Adrenal gland (tissue), 12 donors: Measurements from ENCODE around the gene CCDC57. TPM values are rescaled to one million over a fixed set of nuclear protein-coding genes. Genes with fewer than 3 reads are reported as not detected.
A peak's percentile ranks its signal among the peaks of the same experiment; 100 is the strongest.

Experiments used
- DNase-seq, 7 donors: peaks; one replicate each; pipeline ENCODE4 v3.0.0-alpha.2; 2019 to 2020
- H3K27ac ChIP-seq, 5 donors: fragments of 200-600 bp; sonication (generic) in 4 of 5; 1 replicate in 3 of 5; 2 replicates in 2 of 5; pipeline versions ENCODE4 v1.5.1 to v1.8.0; 2016 to 2020; ENCODE audit warnings: mild to moderate bottlenecking in 1 of 5
- H3K27me3 ChIP-seq: fragments of 200-600 bp; 2 replicates; pipeline ENCODE4 v1.8.0; 2021
- H3K36me3 ChIP-seq, 2 donors: fragments of 200-600 bp; replicated peaks in 1 of 2; 1 replicate in 1 of 2; 2 replicates in 1 of 2; pipeline versions ENCODE4 v1.5.1 to v1.8.0; 2018 to 2022
- H3K4me1 ChIP-seq, 2 donors: fragments of 200-600 bp; replicated peaks in 1 of 2; 1 replicate in 1 of 2; 2 replicates in 1 of 2; pipeline versions ENCODE4 v1.5.1 to v1.8.0; 2018 to 2021
- H3K4me3 ChIP-seq, 4 donors: fragments of 200-600 bp; sonication (generic) in 3 of 4; one replicate each; pipeline ENCODE4 v1.5.1; 2016 to 2018
- H3K9me3 ChIP-seq, 3 donors: fragments of 200-600 bp; sonication (generic) in 1 of 3; replicated peaks in 1 of 3; 1 replicate in 2 of 3; 2 replicates in 1 of 3; pipeline versions ENCODE4 v1.5.1 to v1.8.0; 2016 to 2021
- CTCF ChIP-seq, 6 experiments: fragments of 450-650 bp in 4 of 6; fragments of 200-600 bp in 2 of 6; sonication (generic) in 1 of 6; IDR thresholded peaks; 1 replicate in 5 of 6; 2 replicates in 1 of 6; pipeline versions ENCODE4 v1.5.1 to v1.8.0; 2016 to 2021; ENCODE audit warnings: antibody characterized with exemption in 6 of 6, mild to moderate bottlenecking in 2 of 6, moderate library complexity in 1 of 6
- POLR2A ChIP-seq, 2 donors: fragments of 450-650 bp; IDR thresholded peaks; one replicate each; pipeline ENCODE4 v1.6.1; 2017; ENCODE audit warnings: antibody characterized with exemption in 2 of 2, mild to moderate bottlenecking in 2 of 2, moderate library complexity in 1 of 2
- WGBS, 4 donors: extraction: QIAGEN DNeasy Blood & Tissue Kit in 2 of 4; methylation state at CpG; one replicate each; pipeline versions ENCODE4 v1.1.5 to v1.1.7; 2013 to 2017; 5-methylcytosine and 5-hydroxymethylcytosine counted together
- intact Hi-C, 2 donors: fragments of 100-400 bp; cut with DNase I; formaldehyde crosslinking; loops; one replicate each; pipeline versions ENCODE4 v1.14.1 to v1.15.0; 2022 to 2023
- polyA plus RNA-seq, 3 donors: library from polyadenylated mRNA; stranded (reverse); fragments of 200-250 nt in 2 of 3; fragments of 350-450 nt in 1 of 3; fragmentation: Illumina TruSeq in 1 of 3; extraction: RNeasy Lipid Tissue Mini Kit (QIAGEN cat#74804) in 1 of 3; gene quantifications; one replicate each; pipeline ENCODE4 v1.2.3, GENCODE V29; 2013 to 2014
- total RNA-seq, 9 donors: library from RNA; depleted of rRNA in 4 of 9; stranded (reverse); fragments of >200 nt in 4 of 9; fragments of 120-200 nt in 1 of 9; fragmentation: NEBNext Ultra II Directional in 1 of 9; extraction: Animal tissue kit (Norgen Biotek cat#: 25700) in 1 of 9; gene quantifications; one replicate each; pipeline versions ENCODE4 v1.1.0 to v1.2.4, GENCODE V29; 2013 to 2023
- donor health status: healthy with polysubstance abuse.
- donor health status: Bipolar disorder and iron deficiency.
- donor health status: DM: yes; HTN: yes; CAD: no.
- donor health status: DM: no; HTN: no; CAD: no.
- donor health status: DM: no; HTN: no; CAD: no.
- donor health status: DM: yes; HTN: yes; CAD: no.

Gene CCDC57
- total and polyA plus RNA-seq, 12 donors = 7.1 to 275 (median 28.8) TPM

DNA sequence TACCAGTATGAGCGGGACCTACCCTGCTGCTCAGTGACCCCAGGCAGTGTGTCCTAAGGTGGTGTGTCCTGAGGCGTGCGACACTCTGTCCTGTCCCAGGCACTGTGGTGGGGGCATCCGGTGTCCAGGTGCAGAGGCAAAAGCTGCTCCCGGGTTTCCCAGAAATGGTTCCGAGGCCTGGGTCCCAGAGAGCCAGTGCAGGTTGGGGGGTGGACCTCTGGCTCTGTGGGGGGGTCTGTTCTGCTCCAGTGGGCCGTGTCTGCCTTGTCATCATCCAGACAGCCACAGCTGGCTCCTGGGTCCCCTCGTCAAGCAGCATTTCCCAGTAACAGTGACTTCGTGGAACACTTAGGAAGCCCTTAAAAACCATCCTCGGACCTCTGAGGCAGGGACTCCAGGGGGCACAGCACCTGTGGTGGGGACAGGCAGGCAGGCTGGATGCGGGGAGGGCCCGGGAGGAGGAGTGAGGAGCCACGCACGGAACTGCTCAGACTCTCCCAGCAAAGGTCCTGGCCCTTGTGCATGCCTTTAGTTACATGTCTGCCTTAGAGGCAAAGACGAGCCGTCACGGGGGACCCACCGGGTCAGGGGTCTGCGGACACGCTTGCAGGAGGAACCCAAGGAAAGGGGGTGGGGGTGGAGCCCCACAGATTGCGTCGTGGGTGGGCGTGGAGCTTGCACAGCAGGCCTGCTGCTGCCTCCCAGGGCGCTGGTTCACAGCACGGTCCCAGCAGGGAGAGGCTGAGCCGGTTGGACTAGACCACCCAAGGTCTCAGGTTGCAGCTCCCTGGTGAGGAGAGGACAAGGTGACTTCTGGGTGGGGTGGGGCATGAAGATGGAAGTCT lies 21.8 kb upstream of the CCDC57 start:
- Histone ChIP-seq H3K9me3 (no peaks in the 10 kb centered on the region), H3K36me3 (peaks cover 0 to 12% of the 10 kb centered on the region in 2 donors), H3K4me3 (no peak overlapping the region), H3K27me3 (no peaks in the 10 kb centered on the region), H3K4me1 (peaks cover 14 to 56% of the 10 kb centered on the region in 2 donors), H3K27ac (no peak overlapping the region)
- intact Hi-C loops = loop anchor here in 1 of 2 donors (5.0 kb wide), 1 partner anchor 88 kb away; no protein-coding TSS in a partner anchor
- peak in 2 of 7 donors; percentile 28 to 36 for DNase-seq
- WGBS, 4 donors = 74 to 77% (median 76%) methylated on average over 5 to 26 of the region's 26 CpGs
- TF ChIP-seq CTCF (IDR thresholded peaks at IDR 0.05) = no peak
- no peak for TF ChIP-seq POLR2A (IDR thresholded peaks at IDR 0.05)

- DNase-seq = peak in 2 of 7 donors; percentile 13 to 29
Observed at GRCh38 chr17:82232876-82233785, 20.5 kb upstream of the CCDC57 start.

DNA sequence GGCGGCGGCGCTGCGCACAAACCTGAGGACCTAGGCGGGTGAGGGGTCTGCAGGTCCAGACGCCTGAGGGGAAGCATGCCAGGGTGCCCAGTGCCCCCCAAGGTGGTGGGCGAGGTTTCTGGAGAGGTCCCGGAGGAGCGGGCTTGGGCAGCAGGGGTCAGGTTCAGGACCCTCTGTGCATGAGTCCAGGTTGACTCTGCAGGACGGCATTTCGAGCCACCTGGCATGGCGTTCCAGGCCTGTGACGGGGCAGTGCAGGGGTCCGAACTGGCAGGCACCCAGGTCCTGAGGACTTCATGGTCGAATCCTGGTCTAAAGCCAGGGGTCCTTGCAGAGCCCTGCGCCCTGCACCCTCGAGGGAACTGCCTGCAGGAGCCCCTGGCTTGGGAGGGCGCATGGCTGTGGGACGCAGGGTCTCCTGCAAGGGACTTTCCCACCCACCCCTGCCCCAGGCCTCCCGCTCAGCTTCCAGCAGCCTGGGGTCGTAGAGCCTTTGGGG lies 19.7 kb upstream of the CCDC57 start:
- peak overlapping the region in 2 of 5 donors; percentile 82 to 95 for H3K27ac ChIP-seq
- H3K27me3 ChIP-seq = no peaks in the 10 kb centered on the region
- no peaks in the 10 kb centered on the region for H3K9me3 ChIP-seq
- intact Hi-C loops = no loop called here
- H3K36me3 ChIP-seq = peaks cover 0 to 4% of the 10 kb centered on the region in 2 donors
- H3K4me3 ChIP-seq = peak overlapping the region in 1 of 4 donors; percentile 59
- peak in 2 of 7 donors; percentile 19 to 43 for DNase-seq
- TF ChIP-seq CTCF (IDR thresholded peaks at IDR 0.05) (no peak), POLR2A (IDR thresholded peaks at IDR 0.05) (no peak)
- WGBS, 4 donors = 77 to 83% (median 80%) methylated on average over 13 to 21 of the region's 21 CpGs
- peaks cover 11 to 37% of the 10 kb centered on the region in 2 donors for H3K4me1 ChIP-seq

More at GRCh38 chr17:82232876-82233785, 20.5 kb upstream of the CCDC57 start:
- Histone ChIP-seq H3K9me3 (no peaks in the 10 kb centered on the region), H3K27me3 (no peaks in the 10 kb centered on the region), H3K4me1 (peaks cover 11 to 42% of the 10 kb centered on the region in 2 donors), H3K36me3 (peaks cover 0 to 4% of the 10 kb centered on the region in 2 donors), H3K27ac (no peak overlapping the region), H3K4me3 (no peak overlapping the region)
- TF ChIP-seq CTCF (IDR thresholded peaks at IDR 0.05) = no peak
- TF ChIP-seq POLR2A (IDR thresholded peaks at IDR 0.05) = no peak
- WGBS, 4 donors = 66 to 77% (median 71%) methylated on average over 11 to 21 of the region's 21 CpGs
- intact Hi-C loops = no loop called here
